CD4-positive, alpha-beta T cell (primary cell): ENCODE results near the gene CDK6. TPM values are rescaled to one million over a fixed set of nuclear protein-coding genes. Genes with fewer than 3 reads are reported as not detected.

Source experiments
- ATAC-seq: fragments of 200-7000 bp; cut with Tn5 transposase; one replicate; pipeline ENCODE4 v1.10.0; 2022; ENCODE audit warnings: mild to moderate bottlenecking; ENCODE audit not compliant: poor library complexity
- CTCF ChIA-PET: fragments of 350-600 bp; sonication (Branson Sonifier 250); formaldehyde crosslinking; loops from one replicate; lab custom pipeline; 2021; ENCODE audit warnings: antibody characterized with exemption, inconsistent platforms; lab: Charles Lee
- POLR2A ChIA-PET: fragments of 350-600 bp; sonication (Branson Sonifier 250); formaldehyde crosslinking; loops from one replicate; lab custom pipeline; 2021; ENCODE audit warnings: antibody characterized with exemption, inconsistent platforms; lab: Charles Lee
- DNase-seq, 14 experiments: peaks; one replicate each; pipeline ENCODE4 v3.0.0-alpha.2; 2013 to 2020; ENCODE audit warnings: mixed read lengths in 2 of 14
- H3K27ac ChIP-seq, 2 donors: one replicate each; pipeline versions ENCODE4 v1.5.1 to v1.7.0; 2013; ENCODE audit warnings: low read length in 2 of 2, low read depth in 1 of 2, mild to moderate bottlenecking in 1 of 2
- H3K27me3 ChIP-seq, 2 experiments: 1 replicate in 1 of 2; 2 replicates in 1 of 2; pipeline versions ENCODE4 v1.6.1 to v1.7.0; 2013; ENCODE audit warnings: low read length in 2 of 2, control low read depth in 1 of 2, mild to moderate bottlenecking in 1 of 2, moderate library complexity in 1 of 2; ENCODE audit not compliant: insufficient read depth in 2 of 2, control insufficient read depth in 1 of 2
- H3K36me3 ChIP-seq: one replicate; pipeline ENCODE4 v1.6.1; 2013; ENCODE audit warnings: low read length, control low read depth; ENCODE audit not compliant: insufficient read depth
- H3K4me1 ChIP-seq: one replicate; pipeline ENCODE4 v1.6.1; 2013; ENCODE audit warnings: low read length, control low read depth; ENCODE audit not compliant: insufficient read depth
- H3K4me3 ChIP-seq: one replicate; pipeline ENCODE4 v1.5.1; 2013; ENCODE audit warnings: mild to moderate bottlenecking, low read length, moderate library complexity
- H3K9me3 ChIP-seq, 2 experiments: 1 replicate in 1 of 2; 2 replicates in 1 of 2; pipeline versions ENCODE4 v1.6.1 to v1.7.0; 2013; ENCODE audit warnings: low read length in 2 of 2, mild to moderate bottlenecking in 2 of 2, control low read depth in 1 of 2, moderate library complexity in 1 of 2; ENCODE audit not compliant: control insufficient read depth in 1 of 2, insufficient read depth in 1 of 2
- H3K27ac Mint-ChIP-seq: one replicate; pipeline ENCODE4 v1.8.0; 2020; ENCODE audit warnings: mixed read lengths
- H3K27me3 Mint-ChIP-seq: one replicate; pipeline ENCODE4 v1.8.0; 2021; ENCODE audit warnings: mixed read lengths
- H3K36me3 Mint-ChIP-seq: one replicate; pipeline ENCODE4 v1.8.0; 2021; ENCODE audit warnings: low read depth, mixed read lengths
- H3K4me1 Mint-ChIP-seq: one replicate; pipeline ENCODE4 v1.8.0; 2021; ENCODE audit warnings: low read depth, mixed read lengths
- H3K4me3 Mint-ChIP-seq: one replicate; pipeline ENCODE4 v1.8.0; 2020; ENCODE audit warnings: mild to moderate bottlenecking, mixed read lengths
- H3K9me3 Mint-ChIP-seq: one replicate; pipeline ENCODE4 v1.8.0; 2020; ENCODE audit warnings: mixed read lengths
- CTCF ChIP-seq: fragments of 200-600 bp; IDR thresholded peaks from one replicate; pipeline ENCODE4 v1.8.0; 2022; ENCODE audit warnings: antibody characterized with exemption, mild to moderate bottlenecking
- intact Hi-C, 2 experiments: fragments of 100-400 bp; cut with DNase I in 1 of 2; cut with micrococcal nuclease in 1 of 2; formaldehyde crosslinking; loops; one replicate each; pipeline versions ENCODE4 v1.15.1 to v1.9.0; 2023 to 2025; cut with DNase I, micrococcal nuclease
- total RNA-seq, 174 experiments: library from RNA in 2 of 174; stranded (reverse) in 2 of 174; gene quantifications; one replicate each; pipeline ENCODE4 v1.2.3 and lab custom pipeline; 2021 to 2026

The CDK6 gene
- total RNA-seq, 2 experiments from 2014 or later = 13.0 to 13.7 TPM

GRCh38 chr7:92668564-92668963 lies 167.8 kb downstream of the CDK6 start:
- Mint-ChIP-seq H3K27ac (no peak overlapping the region), H3K36me3 (peaks cover 27% of the 10 kb centered on the region)
- TF ChIP-seq CTCF = no peak

DNA sequence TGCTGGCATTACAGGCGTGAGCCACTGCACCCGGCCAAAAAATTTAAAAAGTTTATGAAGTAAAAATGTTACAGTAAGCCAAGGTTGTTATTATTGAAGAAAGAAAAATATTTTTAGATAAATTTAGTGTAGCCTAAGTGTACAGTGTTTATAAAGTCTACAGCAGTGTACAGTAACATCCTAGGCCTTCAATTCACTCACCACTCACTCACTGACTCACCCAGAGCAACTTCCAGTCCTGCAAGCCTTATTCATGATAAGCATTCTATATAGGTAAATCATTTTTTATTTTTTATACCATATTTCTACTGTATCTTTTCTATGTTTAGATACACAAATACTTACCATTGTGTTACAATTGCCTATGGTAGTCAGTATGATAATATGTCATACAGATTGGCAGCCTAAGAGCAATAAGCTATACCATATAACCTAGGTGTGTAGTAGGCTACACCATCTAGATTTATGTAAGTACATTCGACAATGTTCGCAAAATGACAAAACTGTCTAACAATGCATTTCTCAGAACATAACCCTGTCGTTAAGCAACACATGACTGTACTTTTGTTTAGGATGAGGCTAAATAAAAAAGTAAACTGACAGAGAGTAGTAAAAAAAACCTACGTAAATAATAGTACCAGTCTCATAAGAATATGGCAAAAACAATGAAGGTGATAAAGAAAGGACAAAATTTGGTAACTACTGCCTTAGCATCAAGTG lies 168.4 kb downstream of the CDK6 start:
- ChIA-PET POLR2A (interaction anchor here (0.7 kb wide), 1 partner anchor 18 kb away, joined by 3 read pairs; no protein-coding TSS in a partner anchor), CTCF (interaction anchor here (1.3 kb wide), 1 partner anchor 46 kb away, joined by 4 read pairs; no protein-coding TSS in a partner anchor)

More at GRCh38 chr7:92668564-92668963, 167.8 kb downstream of the CDK6 start:
- Mint-ChIP-seq H3K9me3 (no peaks in the 10 kb centered on the region), H3K4me1 (peaks cover 11% of the 10 kb centered on the region), H3K4me3 (no peak overlapping the region), H3K27me3 (no peaks in the 10 kb centered on the region)
- no peak for DNase-seq
- Histone ChIP-seq H3K4me1 (peaks cover 4% of the 10 kb centered on the region), H3K9me3 (no peaks in the 10 kb centered on the region), H3K27ac (no peak overlapping the region), H3K36me3 (no peaks in the 10 kb centered on the region), H3K27me3 (no peaks in the 10 kb centered on the region), H3K4me3 (no peak overlapping the region)
- ATAC-seq = no peak
- ChIA-PET POLR2A (interaction anchor here (0.7 kb wide), 1 partner anchor 17 kb away, joined by 3 read pairs; no protein-coding TSS in a partner anchor), CTCF (no interaction called here)
- intact Hi-C loops = no loop called here

DNA sequence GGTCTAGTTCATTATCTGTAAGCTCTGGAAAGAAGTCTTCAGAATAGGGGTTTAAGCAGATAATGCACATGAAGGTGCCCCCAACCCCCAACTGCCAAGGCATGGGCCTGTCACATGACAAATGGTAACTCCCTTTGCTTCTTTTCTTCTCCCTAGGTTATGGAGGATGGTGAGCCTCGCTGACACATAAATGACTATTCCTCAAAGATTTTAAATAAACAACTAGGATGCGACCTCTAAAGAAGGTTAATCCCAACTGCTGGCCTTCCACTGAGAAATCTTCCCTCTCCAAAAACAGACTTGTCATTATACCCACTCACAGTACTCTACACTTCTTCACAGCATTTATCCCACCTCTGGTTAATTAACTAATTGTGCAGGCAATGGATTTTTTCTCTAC lies 170.4 kb downstream of the CDK6 start:
- POLR2A ChIA-PET = no interaction called here

More for the DNA sequence above, 168.4 kb downstream of the CDK6 start:
- Histone ChIP-seq H3K4me3 (no peak overlapping the region), H3K36me3 (no peaks in the 10 kb centered on the region), H3K27ac (no peak overlapping the region), H3K9me3 (no peaks in the 10 kb centered on the region), H3K27me3 (no peaks in the 10 kb centered on the region), H3K4me1 (peaks cover 4% of the 10 kb centered on the region)
- no peak overlapping the region for H3K27ac Mint-ChIP-seq
- H3K27me3 Mint-ChIP-seq = no peaks in the 10 kb centered on the region
- DNase-seq (no peak), ATAC-seq (no peak)
- intact Hi-C loops = no loop called here
- no peak overlapping the region for H3K4me3 Mint-ChIP-seq
- H3K36me3 Mint-ChIP-seq = peaks cover 27% of the 10 kb centered on the region
- no peaks in the 10 kb centered on the region for H3K9me3 Mint-ChIP-seq
- H3K4me1 Mint-ChIP-seq = peaks cover 11% of the 10 kb centered on the region
- no peak for TF ChIP-seq CTCF

More for the DNA sequence above, 170.4 kb downstream of the CDK6 start:
- DNase-seq (no peak), ATAC-seq (no peak)
- no peaks in the 10 kb centered on the region for H3K27me3 Mint-ChIP-seq
- peaks cover 3% of the 10 kb centered on the region for H3K36me3 ChIP-seq
- CTCF ChIA-PET = no interaction called here
- H3K4me1 Mint-ChIP-seq = peaks cover 11% of the 10 kb centered on the region
- no peak overlapping the region for H3K27ac ChIP-seq
- H3K9me3 ChIP-seq = no peaks in the 10 kb centered on the region
- no peaks in the 10 kb centered on the region for H3K9me3 Mint-ChIP-seq
- H3K27me3 ChIP-seq = no peaks in the 10 kb centered on the region
- H3K4me3 Mint-ChIP-seq = no peak overlapping the region
- no peak overlapping the region for H3K27ac Mint-ChIP-seq
- H3K36me3 Mint-ChIP-seq = peaks cover 21% of the 10 kb centered on the region
- intact Hi-C loops = no loop called here
- peaks cover 4% of the 10 kb centered on the region for H3K4me1 ChIP-seq
- TF ChIP-seq CTCF = no peak
- H3K4me3 ChIP-seq = no peak overlapping the region
